ENCODE data around the gene LHFPL6. TPM values are rescaled to one million over a fixed set of nuclear protein-coding genes. Genes with fewer than 3 reads are reported as not detected.
A peak's percentile ranks its signal among the peaks of the same experiment; 100 is the strongest.

The LHFPL6 gene
- total RNA-seq, 1 donor from 2014 or later: 37.7 TPM

DNA sequence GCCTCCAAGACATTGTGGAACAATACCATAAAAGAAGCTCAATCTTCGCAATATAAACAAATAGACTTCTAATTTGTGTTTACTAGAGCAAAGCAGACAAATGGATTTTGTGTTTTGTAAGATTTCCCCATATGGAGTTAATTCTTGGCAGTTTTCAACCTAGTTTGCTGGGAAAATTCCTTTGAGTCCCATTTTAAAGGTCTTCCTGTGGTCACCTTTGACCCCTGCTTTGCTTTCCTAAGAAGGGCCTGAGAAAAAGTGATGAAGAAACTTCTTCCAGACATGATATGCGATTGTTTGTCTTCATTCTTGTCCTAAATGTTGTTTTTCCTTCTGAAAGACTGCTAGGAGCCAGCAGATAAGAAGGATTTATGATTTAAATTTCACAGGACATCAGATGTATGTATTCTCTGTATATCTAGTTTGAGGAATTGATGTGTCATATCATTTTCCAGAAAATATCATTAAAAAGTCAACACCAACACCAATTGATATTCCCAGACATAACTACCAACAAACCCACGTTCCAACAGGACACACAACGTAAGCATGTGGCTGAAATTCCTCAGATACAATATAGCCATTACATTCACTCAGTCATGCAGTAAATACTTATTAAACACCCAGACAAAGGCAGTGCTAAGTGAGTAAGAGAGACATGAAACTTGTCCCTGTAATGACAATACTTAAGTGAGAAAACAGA is 276.4 kb downstream of the LHFPL6 start:
- Mint-ChIP-seq H3K27ac (ENCODE audit: unreplicated experiment) (no peak overlapping the region), H3K36me3 (ENCODE audit: low read depth) (peaks cover 6% of the 10 kb centered on the region), H3K9me3 (peaks cover 16% of the 10 kb centered on the region), H3K4me1 (peaks cover 52% of the 10 kb centered on the region), H3K4me3 (no peak overlapping the region), H3K27me3 (ENCODE audit: low read depth) (no peaks in the 10 kb centered on the region)
- TF ChIP-seq, protein P1, sequence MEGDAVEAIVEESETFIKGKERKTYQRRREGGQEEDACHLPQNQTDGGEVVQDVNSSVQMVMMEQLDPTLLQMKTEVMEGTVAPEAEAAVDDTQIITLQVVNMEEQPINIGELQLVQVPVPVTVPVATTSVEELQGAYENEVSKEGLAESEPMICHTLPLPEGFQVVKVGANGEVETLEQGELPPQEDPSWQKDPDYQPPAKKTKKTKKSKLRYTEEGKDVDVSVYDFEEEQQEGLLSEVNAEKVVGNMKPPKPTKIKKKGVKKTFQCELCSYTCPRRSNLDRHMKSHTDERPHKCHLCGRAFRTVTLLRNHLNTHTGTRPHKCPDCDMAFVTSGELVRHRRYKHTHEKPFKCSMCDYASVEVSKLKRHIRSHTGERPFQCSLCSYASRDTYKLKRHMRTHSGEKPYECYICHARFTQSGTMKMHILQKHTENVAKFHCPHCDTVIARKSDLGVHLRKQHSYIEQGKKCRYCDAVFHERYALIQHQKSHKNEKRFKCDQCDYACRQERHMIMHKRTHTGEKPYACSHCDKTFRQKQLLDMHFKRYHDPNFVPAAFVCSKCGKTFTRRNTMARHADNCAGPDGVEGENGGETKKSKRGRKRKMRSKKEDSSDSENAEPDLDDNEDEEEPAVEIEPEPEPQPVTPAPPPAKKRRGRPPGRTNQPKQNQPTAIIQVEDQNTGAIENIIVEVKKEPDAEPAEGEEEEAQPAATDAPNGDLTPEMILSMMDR (conservative IDR thresholded peaks at IDR 0.05): no peak
- no peak for DNase-seq (ENCODE audit: low read depth, low spot score)

DNA sequence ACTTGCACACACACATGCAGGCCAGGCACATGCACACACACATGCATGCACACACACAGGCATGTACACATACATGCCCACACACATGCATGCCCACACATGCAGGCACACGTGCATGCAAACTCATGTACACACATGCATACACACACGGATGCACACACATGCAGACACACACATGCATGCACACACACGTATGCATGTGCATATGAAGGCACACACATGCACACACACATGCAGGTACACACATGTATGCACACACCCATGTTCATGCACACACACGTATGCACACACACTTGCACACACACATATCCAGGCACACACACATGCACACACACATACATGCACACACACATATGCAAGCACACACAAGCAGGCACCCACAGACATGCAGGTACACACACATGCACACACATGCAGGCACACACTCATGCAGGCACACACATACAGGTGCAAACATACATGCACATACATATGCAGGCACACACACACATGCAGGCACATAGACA is 278.1 kb downstream of the LHFPL6 start:
- no peak for DNase-seq (ENCODE audit: low read depth, low spot score)
- Mint-ChIP-seq H3K4me1 (peaks cover 53% of the 10 kb centered on the region), H3K36me3 (ENCODE audit: low read depth) (peaks cover 6% of the 10 kb centered on the region), H3K27ac (ENCODE audit: unreplicated experiment) (no peak overlapping the region), H3K4me3 (no peak overlapping the region), H3K27me3 (ENCODE audit: low read depth) (no peaks in the 10 kb centered on the region), H3K9me3 (peaks cover 11% of the 10 kb centered on the region)
- TF ChIP-seq, protein P1 (conservative IDR thresholded peaks at IDR 0.05): no peak

DNA sequence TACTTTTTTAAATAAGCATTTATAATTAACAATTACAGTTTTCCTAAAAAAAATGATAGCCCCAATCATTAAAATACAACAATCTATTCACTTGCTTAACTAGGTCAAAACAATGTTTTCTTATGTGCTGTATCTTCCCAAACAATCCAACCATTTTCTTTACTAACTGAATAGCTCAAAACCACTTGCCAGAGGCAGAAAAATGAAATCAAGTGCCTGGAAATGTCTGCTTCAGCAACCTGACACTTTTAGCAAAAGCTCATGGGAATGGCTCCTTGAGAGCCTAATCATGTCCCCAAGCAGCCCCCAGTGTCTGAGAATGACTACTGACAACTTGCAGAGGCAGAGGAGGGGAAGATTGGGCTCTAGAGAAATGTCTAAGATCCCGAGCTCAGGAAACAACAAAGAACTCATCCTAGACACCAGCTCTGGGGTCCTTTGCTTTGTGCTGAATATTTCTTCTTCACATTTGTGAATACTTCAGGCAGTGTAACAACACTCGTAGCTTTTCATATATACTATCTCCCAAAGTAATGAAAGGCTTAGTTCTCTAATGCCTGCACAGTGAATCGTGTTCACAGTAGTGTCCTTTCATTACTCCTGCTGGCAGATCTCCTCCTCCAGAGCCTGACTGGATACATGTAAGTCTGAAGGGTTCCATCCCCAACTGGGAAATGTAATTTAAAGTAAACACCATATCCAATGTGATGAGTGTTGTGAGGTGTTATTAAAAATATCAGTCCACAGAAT is 280.0 kb downstream of the LHFPL6 start:
- Mint-ChIP-seq H3K27ac (ENCODE audit: unreplicated experiment) (peak overlapping the region; percentile 50), H3K4me1 (peaks cover 51% of the 10 kb centered on the region), H3K4me3 (no peak overlapping the region), H3K36me3 (ENCODE audit: low read depth) (no peaks in the 10 kb centered on the region), H3K9me3 (no peaks in the 10 kb centered on the region), H3K27me3 (ENCODE audit: low read depth) (no peaks in the 10 kb centered on the region)
- TF ChIP-seq, protein P1 (conservative IDR thresholded peaks at IDR 0.05): no peak
- no peak for DNase-seq (ENCODE audit: low read depth, low spot score)

DNA sequence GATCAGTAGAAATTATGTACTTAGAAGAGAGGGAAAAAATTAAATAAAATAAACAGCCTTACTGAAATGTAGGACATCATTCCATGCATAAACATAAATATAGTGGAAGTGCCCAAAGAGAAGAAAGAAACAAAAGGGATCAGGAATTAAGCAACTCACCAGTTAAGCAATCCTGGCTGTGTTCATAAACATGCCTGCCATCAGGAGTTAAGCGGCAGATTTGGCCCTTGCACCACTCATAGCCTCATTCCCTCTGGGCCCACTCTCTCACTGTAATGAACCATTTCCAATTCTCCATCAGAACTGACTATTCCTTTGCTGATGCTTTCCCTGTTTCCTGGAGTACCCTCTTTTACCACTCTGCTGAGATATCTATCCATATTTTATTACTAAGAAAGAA is 281.4 kb downstream of the LHFPL6 start:
- no peaks in the 10 kb centered on the region for H3K27me3 Mint-ChIP-seq (ENCODE audit: low read depth)

DNA sequence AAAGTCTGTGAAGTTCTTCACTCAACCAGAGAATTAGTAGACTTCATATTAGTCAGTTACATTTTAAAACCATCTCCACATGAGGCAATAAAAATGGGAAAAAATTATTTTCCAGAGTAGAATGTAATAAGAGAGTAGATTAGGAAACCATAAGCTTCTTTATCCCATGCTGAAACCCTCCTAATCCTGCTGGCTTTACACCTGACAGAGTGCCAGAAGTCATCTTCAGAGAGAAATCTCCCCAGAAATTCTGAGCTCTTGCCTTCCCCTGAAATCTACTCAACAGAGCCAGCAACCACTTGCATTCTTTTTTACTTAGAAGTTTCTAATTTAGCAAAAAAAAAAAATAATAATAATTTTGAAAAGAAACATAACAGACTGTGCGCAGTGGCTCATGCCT is 284.8 kb downstream of the LHFPL6 start:
- Mint-ChIP-seq H3K9me3 (no peaks in the 10 kb centered on the region), H3K27me3 (ENCODE audit: low read depth) (no peaks in the 10 kb centered on the region), H3K4me3 (no peak overlapping the region), H3K27ac (ENCODE audit: unreplicated experiment) (no peak overlapping the region), H3K4me1 (peaks cover 20% of the 10 kb centered on the region), H3K36me3 (ENCODE audit: low read depth) (no peaks in the 10 kb centered on the region)
- TF ChIP-seq, protein P1 (conservative IDR thresholded peaks at IDR 0.05): no peak
- no peak for DNase-seq (ENCODE audit: low read depth, low spot score)

More for the DNA sequence above, 281.4 kb downstream of the LHFPL6 start:
- DNase-seq (ENCODE audit: low read depth, low spot score): no peak
- no peaks in the 10 kb centered on the region for H3K36me3 Mint-ChIP-seq (ENCODE audit: low read depth)
- H3K4me1 Mint-ChIP-seq: peaks cover 42% of the 10 kb centered on the region
- no peaks in the 10 kb centered on the region for H3K9me3 Mint-ChIP-seq
- peak overlapping the region; percentile 48 for H3K27ac Mint-ChIP-seq (ENCODE audit: unreplicated experiment)
- H3K4me3 Mint-ChIP-seq: no peak overlapping the region
- TF ChIP-seq, protein P1 (conservative IDR thresholded peaks at IDR 0.05): no peak

All from neural crest cell (in vitro differentiated cells).